K562 (cell line): Measurements from ENCODE around the gene MYO10. TPM values are rescaled to one million over a fixed set of nuclear protein-coding genes. Genes with fewer than 3 reads are reported as not detected.
A peak's percentile ranks its signal among the peaks of the same experiment; 100 is the strongest.

ENCODE experiments used
- ATAC-seq: fragments of 200-7000 bp; cut with Tn5 transposase; 3 replicates; pipeline ENCODE4 v1.9.1; 2020; ENCODE audit warnings: moderate library complexity
- BruUV-seq: library from RNA; stranded (reverse); fragments of 400-500 nt; replicated peaks from 2 replicates; lab custom pipeline; 2021; lab: Mats Ljungman, UMichigan
- CTCF ChIA-PET: fragments of 300-600 bp; formaldehyde crosslinking; extraction: SDS; loops from one replicate; lab custom pipeline; 2021; ENCODE audit warnings: low intra/inter-chr PET ratio; lab: Yijun Ruan, JAX
- POLR2A ChIA-PET: fragments of 300-600, 350-650 bp; sonication (Branson Sonifier 250); formaldehyde crosslinking; extraction: SDS; loops from one replicate; lab custom pipeline; 2021; ENCODE audit warnings: antibody characterized with exemption, inconsistent platforms; lab: Yijun Ruan, JAX
- DNase-seq, 4 experiments: peaks; one replicate each; pipeline versions ENCODE4 v3.0.0 to v3.0.0-alpha.2; 2011 to 2018; ENCODE audit warnings: low spot score in 3 of 4, mixed read lengths in 3 of 4; ENCODE audit errors: extremely low read depth in 1 of 4
- FAIRE-seq: peaks from 2 replicates; lab custom pipeline; 2011; peaks lifted over from hg19 to GRCh38; lab: Jason Lieb, UNC
- H2AFZ ChIP-seq: 2 replicates; pipeline ENCODE4 v1.6.0; 2011; ENCODE audit warnings: low read depth, low read length, control low read depth, inconsistent platforms
- H3K27ac ChIP-seq: fragments of 200-600 bp; 3 replicates; pipeline ENCODE4 v1.8.0; 2011; ENCODE audit warnings: low read depth, mild to moderate bottlenecking, control low read depth, inconsistent platforms, low read length, moderate library complexity, mixed read lengths; ENCODE audit errors: extremely low read depth
- H3K27me3 ChIP-seq, 2 experiments: fragments of 300-600 bp in 1 of 2; 2 replicates in 1 of 2; 3 replicates in 1 of 2; pipeline versions ENCODE4 v1.6.0 to v1.8.0; 2011; ENCODE audit warnings: inconsistent platforms in 2 of 2, low read length in 2 of 2, mild to moderate bottlenecking in 1 of 2, mixed read lengths in 1 of 2, moderate library complexity in 1 of 2; ENCODE audit not compliant: control insufficient read depth in 2 of 2, insufficient read depth in 2 of 2
- H3K36me3 ChIP-seq: fragments of 300-600 bp; 3 replicates; pipeline ENCODE4 v1.8.0; 2011; ENCODE audit warnings: mild to moderate bottlenecking, low read length, inconsistent platforms; ENCODE audit not compliant: control insufficient read depth, insufficient read depth
- H3K4me1 ChIP-seq, 2 experiments: fragments of 200-600 bp in 1 of 2; replicated peaks in 1 of 2; 2 replicates in 1 of 2; 3 replicates in 1 of 2; pipeline versions ENCODE4 v1.5.1 to v1.8.0; 2011; ENCODE audit warnings: inconsistent platforms in 2 of 2, low read length in 2 of 2, mild to moderate bottlenecking in 1 of 2, mixed read lengths in 1 of 2, moderate library complexity in 1 of 2; ENCODE audit not compliant: control insufficient read depth in 2 of 2, insufficient read depth in 2 of 2
- H3K4me2 ChIP-seq: 2 replicates; pipeline ENCODE4 v1.6.1; 2011; ENCODE audit warnings: low read length, control low read depth, inconsistent platforms, mixed read lengths; ENCODE audit not compliant: insufficient read depth
- H3K4me3 ChIP-seq: fragments of 200-600 bp; sonication (generic), shearing (Covaris generic); 2 replicates; pipeline ENCODE4 v1.5.1; 2016; ENCODE audit warnings: control low read depth, inconsistent platforms
- H3K79me2 ChIP-seq: fragments of 200-600 bp; 3 replicates; pipeline ENCODE4 v1.8.0; 2011; ENCODE audit warnings: low read length, inconsistent platforms; ENCODE audit not compliant: control insufficient read depth, insufficient read depth
- H3K9ac ChIP-seq, 2 experiments: 2 replicates each; pipeline versions ENCODE4 v1.6.0 to v1.6.1; 2011; ENCODE audit warnings: low read depth in 2 of 2, low read length in 2 of 2, control low read depth in 1 of 2, inconsistent platforms in 1 of 2, mild to moderate bottlenecking in 1 of 2, mixed read lengths in 1 of 2; ENCODE audit not compliant: insufficient read depth in 1 of 2
- H3K9me1 ChIP-seq: one replicate; pipeline ENCODE4 v1.6.0; 2011; ENCODE audit warnings: inconsistent platforms, mild to moderate bottlenecking, low read length, moderate library complexity; ENCODE audit not compliant: control insufficient read depth, insufficient read depth
- H3K9me3 ChIP-seq: replicated peaks from 2 replicates; pipeline ENCODE4 v1.5.1; 2011; ENCODE audit warnings: low read depth, low read length, inconsistent platforms; ENCODE audit not compliant: control insufficient read depth, insufficient read depth
- H4K20me1 ChIP-seq: replicated peaks from 2 replicates; pipeline ENCODE4 v1.6.1; 2011; ENCODE audit warnings: low read length, inconsistent platforms, mixed read lengths; ENCODE audit not compliant: control insufficient read depth, insufficient read depth
- AFF4 ChIP-seq: sonication (generic); formaldehyde crosslinking; IDR thresholded peaks from 2 replicates; pipeline ENCODE4 v1.8.0; 2023; ENCODE audit warnings: mild to moderate bottlenecking, missing genetic modification reagents
- C11orf30 ChIP-seq: fragments of 450-650 bp; IDR thresholded peaks from 2 replicates; pipeline ENCODE4 v1.6.1; 2016; ENCODE audit warnings: low read depth, mild to moderate bottlenecking
- CREB3 ChIP-seq: fragments of 450-650 bp; conservative IDR thresholded peaks from 2 replicates; pipeline ENCODE4 v1.6.1; 2016; ENCODE audit warnings: missing genetic modification characterization, low read depth, mild to moderate bottlenecking, missing compliant biosample characterization, moderate library complexity
- HDAC1 ChIP-seq, 2 experiments: fragments of 450-650 bp; IDR thresholded peaks; 2 replicates each; pipeline ENCODE4 v1.6.1; 2016 to 2017; ENCODE audit warnings: inconsistent platforms in 1 of 2, mild to moderate bottlenecking in 1 of 2, moderate library complexity in 1 of 2
- HMGXB4 ChIP-seq: sonication (generic); formaldehyde crosslinking; IDR thresholded peaks from 2 replicates; pipeline ENCODE4 v1.8.1; 2023; ENCODE audit warnings: mild to moderate bottlenecking, missing genetic modification reagents
- HSF4 ChIP-seq: fragments of 250-450 bp; sonication (Bioruptor Pico); IDR thresholded peaks from 2 replicates; pipeline ENCODE4 v2.1.2; 2022; ENCODE audit warnings: mild to moderate bottlenecking, moderate library complexity, borderline replicate concordance
- MTA1 ChIP-seq: fragments of 450-650 bp; IDR thresholded peaks from 2 replicates; pipeline ENCODE4 v1.6.1; 2017; ENCODE audit warnings: borderline replicate concordance
- SMAD3 ChIP-seq: fragments of 450-650 bp; formaldehyde crosslinking; conservative IDR thresholded peaks from 2 replicates; pipeline ENCODE4 v1.4.0; 2020; ENCODE audit warnings: mild to moderate bottlenecking
- ZBTB17 ChIP-seq: fragments of 450-650 bp; formaldehyde crosslinking; IDR thresholded peaks from 2 replicates; pipeline ENCODE4 v1.4.0; 2020; ENCODE audit warnings: mild to moderate bottlenecking
- ZNF174 ChIP-seq: fragments of 250-450 bp; sonication (Bioruptor Pico); IDR thresholded peaks from 2 replicates; pipeline ENCODE4 v1.4.0; 2020; ENCODE audit warnings: mild to moderate bottlenecking
- ZNF436 ChIP-seq: fragments of 250-450, 450-650 bp; sonication (Bioruptor Pico); formaldehyde crosslinking; IDR thresholded peaks from 2 replicates; pipeline ENCODE4 v1.7.0; 2020; ENCODE audit warnings: mild to moderate bottlenecking
- ZNF780A ChIP-seq: fragments of 250-450 bp; sonication (Bioruptor Pico); IDR thresholded peaks from 2 replicates; pipeline ENCODE4 v1.5.0; 2021; ENCODE audit warnings: mild to moderate bottlenecking
- WGBS: fragments of 100-300 bp; shearing (Covaris generic); methylation state at CpG from one replicate; pipeline ENCODE4 v1.1.6; 2016; ENCODE audit warnings: low coverage, mixed read lengths; ENCODE audit not compliant: insufficient coverage; ENCODE audit errors: missing lambda C conversion rate; 5-methylcytosine and 5-hydroxymethylcytosine counted together
- in situ Hi-C: fragments of 300-500 bp; cut with MboI; formaldehyde crosslinking; loops from 4 replicates; pipeline ENCODE4 v1.15.0; 2018; ENCODE audit warnings: inconsistent platforms, mixed read lengths
- intact Hi-C: fragments of 100-400 bp; cut with micrococcal nuclease; formaldehyde crosslinking; loops from 2 replicates; pipeline ENCODE4 v1.14.2; 2022
- polyA plus RNA-seq, 8 experiments: library from polyadenylated mRNA; depleted of rRNA in 4 of 8; stranded (reverse) in 5 of 8; unstranded in 3 of 8; fragments of >200 nt; fragmentation: Nextera tagmentation in 2 of 8; fragmentation: Illumina TruSeq in 1 of 8; extraction: Ambion mirVana in 2 of 8; extraction: Trizol in 1 of 8; gene quantifications; 2 replicates each; pipeline versions ENCODE4 v1.2.1 to v1.2.3, GENCODE V29; 2011 to 2014; ENCODE audit warnings: inconsistent platforms in 1 of 8, missing spikeins in 1 of 8
- total RNA-seq, 7 experiments: library from RNA; depleted of rRNA in 6 of 7; stranded (reverse); fragments of >200 nt in 6 of 7; fragmentation: Illumina TruSeq in 2 of 7; extraction: Trizol in 2 of 7; gene quantifications; 2 replicates each; pipeline versions ENCODE4 v1.2.1 to v1.2.3, GENCODE V29; 2011 to 2021; ENCODE audit warnings: low replicate concordance in 1 of 7

MYO10 gene
- total and polyA plus RNA-seq, 9 of the 15 experiments (the other 6 are each of a cell fraction or from before 2014, with no cell fraction given) = 0.04 to 0.24 TPM; not detected in 7

DNA sequence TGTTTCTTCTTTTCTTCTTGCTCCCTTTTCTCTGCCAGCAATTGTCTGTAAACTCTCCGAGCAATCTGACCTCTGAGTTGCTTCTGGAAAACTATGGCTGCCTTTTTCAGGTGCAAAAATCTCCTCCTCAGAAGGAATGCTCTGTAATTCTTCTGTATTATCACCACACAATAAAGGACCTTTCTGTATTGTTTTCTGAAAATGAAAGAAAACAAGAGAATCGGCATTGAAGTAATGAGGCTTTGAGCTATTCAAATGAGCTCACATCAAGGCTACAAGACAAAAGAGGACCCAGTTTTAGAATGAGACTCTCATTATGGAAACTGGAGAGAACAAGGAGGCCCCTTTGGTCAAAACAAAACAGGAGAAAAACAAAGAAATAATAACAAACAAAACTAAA lies 233.1 kb downstream of the MYO10 start (continued):
- TF ChIP-seq AFF4 (no peak), HDAC1 (IDR thresholded peaks at IDR 0.05) (no peak), ZNF436 (CRISPR knock-in tag) (no peak)

- POLR2A ChIA-PET = no interaction called here
- TF ChIP-seq ZNF174 (CRISPR knock-in tag) = no peak
- no peak for TF ChIP-seq C11orf30
- TF ChIP-seq MTA1 = no peak
- no peak for TF ChIP-seq CREB3 (tag)
- no peak for TF ChIP-seq SMAD3
- no peak for TF ChIP-seq HMGXB4 (CRISPR knock-in tag)
- TF ChIP-seq ZBTB17 (CRISPR knock-in tag) = no peak
- no peak for TF ChIP-seq ZNF780A (CRISPR knock-in tag)
- TF ChIP-seq HSF4 (CRISPR knock-in tag) = no peak
Observed at GRCh38 chr5:16701134-16702099, 234.7 kb downstream of the MYO10 start.

More at GRCh38 chr5:16701134-16702099, 234.7 kb downstream of the MYO10 start:
- Histone ChIP-seq H3K4me2 (no peak overlapping the region), H3K9me1 (no peaks in the 10 kb centered on the region), H3K4me3 (no peak overlapping the region), H3K79me2 (no peaks in the 10 kb centered on the region), H3K9me3 (no peaks in the 10 kb centered on the region), H2AFZ (no peak overlapping the region), H3K9ac (no peak overlapping the region), H3K4me1 (peaks cover 0 to 8% of the 10 kb centered on the region in 2 experiments; a peak in 1 of 5 replicates), H3K27ac (no peak overlapping the region), H3K27me3 (peaks cover 13 to 36% of the 10 kb centered on the region in 2 experiments), H4K20me1 (no peaks in the 10 kb centered on the region), H3K36me3 (no peaks in the 10 kb centered on the region)
- 3% methylated on average over 47 of the region's 48 CpGs for WGBS
- ATAC-seq = peak; percentile 69
- intact Hi-C loops (no loop called here), in situ Hi-C loops (no loop called here)
- no peak for FAIRE-seq
- BruUV-seq = no TSS peak
- DNase-seq = no peak
- CTCF ChIA-PET = no interaction called here
